Fibroblast of lung (primary cell): ENCODE measurements around the gene TCN1.

ENCODE experiments used
- CTCF ChIP-seq, 2 donors: IDR thresholded peaks in 1 of 2; conservative IDR thresholded peaks in 1 of 2; 1 replicate in 1 of 2; 2 replicates in 1 of 2; pipeline ENCODE4 v1.5.1; 2011 to 2012; ENCODE audit warnings: low read length in 2 of 2, control low read depth in 1 of 2, inconsistent platforms in 1 of 2, low read depth in 1 of 2, mild to moderate bottlenecking in 1 of 2
- EZH2 ChIP-seq: IDR thresholded peaks from 2 replicates; pipeline ENCODE4 v1.5.1; 2012; ENCODE audit warnings: low read length, control low read depth, mild to moderate bottlenecking; ENCODE audit errors: missing control alignments

- TF ChIP-seq CTCF (conservative IDR thresholded peaks at IDR 0.05 in 1 of 2, IDR thresholded peaks at IDR 0.05 in 1 of 2; ENCODE audit: low read depth in 1 of 2, low read length in 2 of 2), result no peak
- TF ChIP-seq EZH2, result no peak
Measured at GRCh38 chr11:59898650-59899049, 32.4 kb upstream of the TCN1 start.
